ENCODE data around the gene VCL.

DNA sequence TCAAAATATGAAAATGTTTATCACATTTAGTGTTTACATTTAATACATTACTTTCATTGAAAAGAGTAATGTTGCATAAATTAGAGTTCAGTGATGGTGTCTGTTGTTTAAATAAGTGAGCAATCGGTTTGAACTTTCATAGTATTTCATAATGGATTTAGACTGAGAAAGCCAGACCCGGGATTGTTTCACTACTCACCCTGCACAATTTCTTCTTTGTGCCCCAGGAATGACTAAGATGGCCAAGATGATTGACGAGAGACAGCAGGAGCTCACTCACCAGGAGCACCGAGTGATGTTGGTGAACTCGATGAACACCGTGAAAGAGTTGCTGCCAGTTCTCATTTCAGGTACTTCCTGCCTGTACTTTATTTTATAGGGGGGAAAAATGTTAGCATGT lies 74.6 kb downstream of the VCL start:
- TF ChIP-seq EZH2 (IDR thresholded peaks at IDR 0.05) (no peak), POLR2AphosphoS5 (IDR thresholded peaks at IDR 0.05; ENCODE audit: borderline replicate concordance, low read depth, low read length) (no peak)

All from SK-N-MC (cell line).